Natural killer cell (primary cell): ENCODE data around the gene TRIP4. TPM values are rescaled to one million over a fixed set of nuclear protein-coding genes. Genes with fewer than 3 reads are reported as not detected.

Source experiments
- ATAC-seq, 3 donors: fragments of 150-1000 bp in 2 of 3; fragments of 200-7000 bp in 1 of 3; cut with Tn5 transposase; 1 replicate in 1 of 3; 2 replicates in 2 of 3; pipeline ENCODE4 v1.10.0; 2021; ENCODE audit warnings: mild to moderate bottlenecking in 2 of 3, moderate library complexity in 2 of 3
- DNase-seq, 2 donors: peaks; one replicate each; pipeline versions ENCODE4 v3.0.0 to v3.0.0-alpha.2; 2013 to 2021; ENCODE audit warnings: mixed read lengths in 1 of 2
- H3K27ac ChIP-seq: one replicate; pipeline ENCODE4 v1.5.1; 2013; ENCODE audit warnings: mild to moderate bottlenecking, low read length
- H3K27me3 ChIP-seq: one replicate; pipeline ENCODE4 v1.6.1; 2013; ENCODE audit warnings: low read length; ENCODE audit not compliant: control insufficient read depth, insufficient read depth
- H3K36me3 ChIP-seq: one replicate; pipeline ENCODE4 v1.6.1; 2013; ENCODE audit warnings: low read length; ENCODE audit not compliant: control insufficient read depth, insufficient read depth
- H3K4me1 ChIP-seq: one replicate; pipeline ENCODE4 v1.6.1; 2013; ENCODE audit warnings: low read length; ENCODE audit not compliant: control insufficient read depth, insufficient read depth
- H3K4me3 ChIP-seq: one replicate; pipeline ENCODE4 v1.5.1; 2013; ENCODE audit warnings: low read length
- H3K9me3 ChIP-seq: one replicate; pipeline ENCODE4 v1.6.1; 2013; ENCODE audit warnings: low read length; ENCODE audit not compliant: control insufficient read depth, insufficient read depth
- H3K27ac Mint-ChIP-seq, 2 donors: one replicate each; pipeline ENCODE4 v1.8.0; 2022; ENCODE audit warnings: mild to moderate bottlenecking in 2 of 2, mixed read lengths in 2 of 2, moderate library complexity in 1 of 2
- H3K27me3 Mint-ChIP-seq, 2 donors: one replicate each; pipeline ENCODE4 v1.8.0; 2022; ENCODE audit warnings: low read depth in 2 of 2, mixed read lengths in 2 of 2
- H3K36me3 Mint-ChIP-seq: one replicate; pipeline ENCODE4 v1.8.0; 2022; ENCODE audit warnings: mixed read lengths
- H3K4me1 Mint-ChIP-seq, 2 donors: one replicate each; pipeline ENCODE4 v1.8.0; 2022; ENCODE audit warnings: mixed read lengths in 2 of 2
- H3K4me3 Mint-ChIP-seq: one replicate; pipeline ENCODE4 v1.8.0; 2022; ENCODE audit warnings: mild to moderate bottlenecking, moderate library complexity, mixed read lengths
- H3K9me3 Mint-ChIP-seq, 2 donors: one replicate each; pipeline ENCODE4 v1.8.0; 2022; ENCODE audit warnings: mixed read lengths in 2 of 2
- WGBS: methylation state at CpG from one replicate; pipeline ENCODE4 v1.1.7; 2013; ENCODE audit warnings: missing lambda C conversion rate; ENCODE audit not compliant: insufficient coverage; 5-methylcytosine and 5-hydroxymethylcytosine counted together
- intact Hi-C: fragments of 100-400 bp; cut with micrococcal nuclease; formaldehyde crosslinking; loops from one replicate; pipeline ENCODE4 v1.14.2; 2022
- total RNA-seq, 4 donors: library from RNA; stranded (reverse); fragments of 120-200 nt in 1 of 4; gene quantifications; one replicate each; pipeline versions ENCODE4 v1.2.3 to v1.2.4, GENCODE V29; 2013 to 2022
- TF ChIP-seq, protein P1 (sequence below): fragments of 200-600 bp; IDR thresholded peaks from one replicate; pipeline ENCODE4 v1.8.0; 2022; ENCODE audit warnings: antibody characterized with exemption

The TRIP4 gene
- total RNA-seq, 3 donors from 2014 or later (not counting 1 experiment from before 2014, with no cell fraction given) = 32.9 to 37.1 (median 33.7) TPM

- Histone ChIP-seq H3K4me3 (peak overlapping the region; percentile 84), H3K27me3 (no peaks in the 10 kb centered on the region), H3K27ac (peak overlapping the region; percentile 22), H3K4me1 (peaks cover 8% of the 10 kb centered on the region), H3K36me3 (no peaks in the 10 kb centered on the region), H3K9me3 (no peaks in the 10 kb centered on the region)
- TF ChIP-seq, protein P1, sequence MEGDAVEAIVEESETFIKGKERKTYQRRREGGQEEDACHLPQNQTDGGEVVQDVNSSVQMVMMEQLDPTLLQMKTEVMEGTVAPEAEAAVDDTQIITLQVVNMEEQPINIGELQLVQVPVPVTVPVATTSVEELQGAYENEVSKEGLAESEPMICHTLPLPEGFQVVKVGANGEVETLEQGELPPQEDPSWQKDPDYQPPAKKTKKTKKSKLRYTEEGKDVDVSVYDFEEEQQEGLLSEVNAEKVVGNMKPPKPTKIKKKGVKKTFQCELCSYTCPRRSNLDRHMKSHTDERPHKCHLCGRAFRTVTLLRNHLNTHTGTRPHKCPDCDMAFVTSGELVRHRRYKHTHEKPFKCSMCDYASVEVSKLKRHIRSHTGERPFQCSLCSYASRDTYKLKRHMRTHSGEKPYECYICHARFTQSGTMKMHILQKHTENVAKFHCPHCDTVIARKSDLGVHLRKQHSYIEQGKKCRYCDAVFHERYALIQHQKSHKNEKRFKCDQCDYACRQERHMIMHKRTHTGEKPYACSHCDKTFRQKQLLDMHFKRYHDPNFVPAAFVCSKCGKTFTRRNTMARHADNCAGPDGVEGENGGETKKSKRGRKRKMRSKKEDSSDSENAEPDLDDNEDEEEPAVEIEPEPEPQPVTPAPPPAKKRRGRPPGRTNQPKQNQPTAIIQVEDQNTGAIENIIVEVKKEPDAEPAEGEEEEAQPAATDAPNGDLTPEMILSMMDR = no peak
- DNase-seq = peak; percentile 21 to 36
- peak; percentile 20 to 40 (median 25) for ATAC-seq
- intact Hi-C loops = no loop called here
- under 1% methylated on average over 30 of the region's 30 CpGs for WGBS
- H3K27me3 Mint-ChIP-seq = no peaks in the 10 kb centered on the region
- H3K27ac Mint-ChIP-seq = peak overlapping the region; percentile 79 to 85
- H3K36me3 Mint-ChIP-seq = no peaks in the 10 kb centered on the region
- H3K9me3 Mint-ChIP-seq = no peaks in the 10 kb centered on the region
- peaks cover 17 to 27% of the 10 kb centered on the region in 2 donors for H3K4me1 Mint-ChIP-seq
- H3K4me3 Mint-ChIP-seq = peak overlapping the region; percentile 91
Measured at GRCh38 chr15:64355348-64355943, 32.2 kb upstream of the TRIP4 start.

DNA sequence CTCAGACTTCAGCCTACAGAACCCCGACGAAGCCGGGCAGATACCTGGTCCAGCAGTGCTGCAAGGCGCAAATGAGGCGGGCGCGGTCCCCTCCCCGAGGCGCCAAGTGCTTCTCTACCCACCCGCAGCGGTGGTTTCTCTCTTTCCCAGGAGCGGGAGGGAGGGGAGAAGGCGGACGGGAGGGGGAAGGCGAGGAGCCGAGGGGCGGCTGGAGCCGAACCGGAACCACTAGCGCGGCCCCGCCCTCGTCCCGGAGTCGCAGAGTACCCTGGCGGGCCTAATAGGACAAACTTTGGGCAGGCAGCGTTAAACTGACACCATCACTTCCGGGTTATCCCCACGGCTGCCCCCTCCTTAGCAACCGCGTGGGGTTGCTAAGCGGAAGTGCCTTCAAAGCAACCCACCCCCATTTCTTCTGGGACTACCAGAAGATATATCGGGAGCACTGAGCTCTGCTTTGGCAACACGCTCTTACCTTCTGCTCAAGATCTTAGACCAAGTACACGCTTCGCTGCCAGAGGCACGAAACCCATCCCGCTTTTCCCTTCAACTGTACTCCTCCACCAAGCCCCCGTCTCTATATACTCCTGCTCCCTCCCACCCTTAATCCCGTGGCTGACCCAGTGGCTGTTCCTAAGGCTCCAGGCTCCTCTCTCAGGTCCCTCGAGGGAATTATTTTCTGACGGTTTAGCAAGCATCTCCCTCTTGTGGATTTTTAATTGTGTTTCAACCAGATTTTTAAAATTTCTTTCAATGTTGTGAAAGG is 31.5 kb upstream of the TRIP4 start, which contains the start of gene CSNK1G1:
TSS of gene CSNK1G1 (minus strand) at position 230 of the 766 bp plus-strand sequence. CDS start 55,674 bp downstream, outside the sequence.
- WGBS = under 1% methylated on average over 41 of the region's 42 CpGs
- intact Hi-C loops = loop anchor here (1.0 kb wide), 5 partner anchors 26 to 193 kb away; partner anchors contain the start of genes PPIB and TRIP4

GRCh38 chr15:64356710-64357040 is 31.0 kb upstream of the TRIP4 start:
- H3K36me3 Mint-ChIP-seq = no peaks in the 10 kb centered on the region
- H3K27ac Mint-ChIP-seq = peak overlapping the region; percentile 79 to 85
- DNase-seq = no peak
- Histone ChIP-seq H3K27ac (peak overlapping the region; percentile 22), H3K36me3 (no peaks in the 10 kb centered on the region), H3K9me3 (no peaks in the 10 kb centered on the region), H3K4me1 (peaks cover 8% of the 10 kb centered on the region), H3K27me3 (no peaks in the 10 kb centered on the region), H3K4me3 (peak overlapping the region; percentile 84)
- intact Hi-C loops = loop anchor here (1.0 kb wide), 5 partner anchors 26 to 193 kb away; partner anchors contain the start of genes PPIB and TRIP4
- 70% methylated on average over 5 of the region's 5 CpGs for WGBS
- peak overlapping the region; percentile 91 for H3K4me3 Mint-ChIP-seq
- TF ChIP-seq, protein P1 = no peak
- ATAC-seq = no peak
- no peaks in the 10 kb centered on the region for H3K9me3 Mint-ChIP-seq
- H3K4me1 Mint-ChIP-seq = peaks cover 17 to 19% of the 10 kb centered on the region in 2 donors
- H3K27me3 Mint-ChIP-seq = no peaks in the 10 kb centered on the region

More for the DNA sequence above, 31.5 kb upstream of the TRIP4 start, which contains the start of gene CSNK1G1:
- Mint-ChIP-seq H3K9me3 (no peaks in the 10 kb centered on the region), H3K27me3 (no peaks in the 10 kb centered on the region), H3K36me3 (no peaks in the 10 kb centered on the region), H3K4me3 (peak within 1 kb of the TSS; percentile 91), H3K27ac (peak within 1 kb of the TSS; percentile 79 to 85), H3K4me1 (peaks cover 17 to 22% of the 10 kb centered on the region in 2 donors)
- no peaks in the 10 kb centered on the region for H3K36me3 ChIP-seq
- peak; percentile 83 to 97 for DNase-seq
- no peaks in the 10 kb centered on the region for H3K9me3 ChIP-seq
- H3K4me1 ChIP-seq = peaks cover 8% of the 10 kb centered on the region
- no peaks in the 10 kb centered on the region for H3K27me3 ChIP-seq
- H3K4me3 ChIP-seq = peak within 1 kb of the TSS; percentile 84
- peak; percentile 97 to 99 (median 99) for ATAC-seq
- TF ChIP-seq, protein P1 = peak; percentile 40
- H3K27ac ChIP-seq = peak within 1 kb of the TSS; percentile 22
